Vagina (tissue), 2 donors: ENCODE data around the gene CDH3. TPM values are rescaled to one million over a fixed set of nuclear protein-coding genes. Genes with fewer than 3 reads are reported as not detected.

Experiments
- DNase-seq, 2 donors: peaks; one replicate each; pipeline ENCODE4 v3.0.0-alpha.2; 2017; ENCODE audit errors: extremely low spot score in 2 of 2
- H3K27ac ChIP-seq: fragments of 200-600 bp; sonication (generic); one replicate; pipeline ENCODE4 v1.5.1; 2019
- H3K27me3 ChIP-seq: fragments of 200-600 bp; sonication (generic); one replicate; pipeline ENCODE4 v1.5.1; 2019
- H3K36me3 ChIP-seq, 2 donors: fragments of 200-600 bp; sonication (generic); one replicate each; pipeline ENCODE4 v1.5.1; 2017 to 2019
- H3K4me1 ChIP-seq: fragments of 200-600 bp; sonication (generic); one replicate; pipeline ENCODE4 v1.5.1; 2019
- H3K4me3 ChIP-seq, 2 donors: fragments of 200-600 bp; sonication (generic); 1 replicate in 1 of 2; 2 replicates in 1 of 2; pipeline ENCODE4 v1.5.1; 2016 to 2019
- H3K9me3 ChIP-seq: fragments of 200-600 bp; sonication (generic); one replicate; pipeline ENCODE4 v1.5.1; 2019
- CTCF ChIP-seq, 3 experiments: fragments of 450-650 bp in 2 of 3; fragments of 200-600 bp in 1 of 3; sonication (generic) in 1 of 3; IDR thresholded peaks; one replicate each; pipeline ENCODE4 v1.5.1; 2017 to 2019; ENCODE audit warnings: antibody characterized with exemption in 3 of 3, mild to moderate bottlenecking in 2 of 3, moderate library complexity in 2 of 3
- POLR2A ChIP-seq, 2 donors: fragments of 450-650 bp; IDR thresholded peaks; one replicate each; pipeline ENCODE4 v1.6.1; 2017; ENCODE audit warnings: antibody characterized with exemption in 2 of 2, mild to moderate bottlenecking in 2 of 2, moderate library complexity in 2 of 2
- POLR2AphosphoS5 ChIP-seq, 2 donors: sonication (generic); formaldehyde crosslinking; IDR thresholded peaks; one replicate each; pipeline ENCODE4 v1.9.0; 2017; ENCODE audit warnings: antibody characterized with exemption in 2 of 2, mild to moderate bottlenecking in 2 of 2, low read depth in 1 of 2; ENCODE audit not compliant: insufficient read depth in 1 of 2
- intact Hi-C: fragments of 100-400 bp; cut with DNase I; formaldehyde crosslinking; loops from one replicate; pipeline ENCODE4 v1.15.1; 2023
- total RNA-seq: library from RNA; depleted of rRNA; stranded (reverse); fragments of >200 nt; gene quantifications from one replicate; pipeline ENCODE4 v1.2.3, GENCODE V29; 2016

The CDH3 gene
- total RNA-seq, 1 donor from 2014 or later, result 35.4 TPM

GRCh38 chr16:68608330-68608729, 36.8 kb upstream of the CDH3 start:
- Histone ChIP-seq H3K27me3 (no peaks in the 10 kb centered on the region), H3K4me1 (no peaks in the 10 kb centered on the region), H3K27ac (no peak overlapping the region), H3K36me3 (no peaks in the 10 kb centered on the region), H3K4me3 (no peak overlapping the region), H3K9me3 (no peaks in the 10 kb centered on the region)
- intact Hi-C loops, result no loop called here
- DNase-seq, result no peak
- TF ChIP-seq POLR2AphosphoS5 (IDR thresholded peaks at IDR 0.05; ENCODE audit: insufficient read depth in 1 of 2, low read depth in 1 of 2) (no peak), POLR2A (IDR thresholded peaks at IDR 0.05) (no peak), CTCF (IDR thresholded peaks at IDR 0.05) (no peak)

- H3K27me3 ChIP-seq, result no peaks in the 10 kb centered on the region
- intact Hi-C loops, result no loop called here
- H3K27ac ChIP-seq, result no peak overlapping the region
- H3K9me3 ChIP-seq, result no peaks in the 10 kb centered on the region
- H3K4me3 ChIP-seq, result no peak overlapping the region
- no peaks in the 10 kb centered on the region for H3K36me3 ChIP-seq
- DNase-seq, result no peak
- H3K4me1 ChIP-seq, result no peaks in the 10 kb centered on the region
- TF ChIP-seq CTCF (IDR thresholded peaks at IDR 0.05), result no peak
- no peak for TF ChIP-seq POLR2A (IDR thresholded peaks at IDR 0.05)
- TF ChIP-seq POLR2AphosphoS5 (IDR thresholded peaks at IDR 0.05; ENCODE audit: insufficient read depth in 1 of 2, low read depth in 1 of 2), result no peak
These were observed 32.1 kb upstream of the CDH3 start for GRCh38 chr16:68612996-68613395.

GRCh38 chr16:68617734-68618133, 27.4 kb upstream of the CDH3 start:
- Histone ChIP-seq H3K27me3 (no peaks in the 10 kb centered on the region), H3K36me3 (no peaks in the 10 kb centered on the region), H3K9me3 (no peaks in the 10 kb centered on the region), H3K4me1 (no peaks in the 10 kb centered on the region), H3K27ac (no peak overlapping the region), H3K4me3 (no peak overlapping the region)
- TF ChIP-seq POLR2AphosphoS5 (IDR thresholded peaks at IDR 0.05; ENCODE audit: insufficient read depth in 1 of 2, low read depth in 1 of 2) (no peak), POLR2A (IDR thresholded peaks at IDR 0.05) (no peak), CTCF (IDR thresholded peaks at IDR 0.05) (no peak)
- intact Hi-C loops, result no loop called here
- no peak for DNase-seq

GRCh38 chr16:68626557-68626956, 18.6 kb upstream of the CDH3 start:
- Histone ChIP-seq H3K4me3 (no peak overlapping the region), H3K27me3 (no peaks in the 10 kb centered on the region), H3K36me3 (no peaks in the 10 kb centered on the region), H3K4me1 (no peaks in the 10 kb centered on the region), H3K9me3 (no peaks in the 10 kb centered on the region), H3K27ac (no peak overlapping the region)
- no peak for DNase-seq
- no peak for TF ChIP-seq POLR2AphosphoS5 (IDR thresholded peaks at IDR 0.05; ENCODE audit: insufficient read depth in 1 of 2, low read depth in 1 of 2)
- TF ChIP-seq CTCF (IDR thresholded peaks at IDR 0.05), result no peak
- intact Hi-C loops, result no loop called here

GRCh38 chr16:68627951-68628425, 17.1 kb upstream of the CDH3 start:
- H3K9me3 ChIP-seq, result no peaks in the 10 kb centered on the region
- no peaks in the 10 kb centered on the region for H3K27me3 ChIP-seq
- TF ChIP-seq POLR2A (IDR thresholded peaks at IDR 0.05) (no peak), CTCF (IDR thresholded peaks at IDR 0.05) (no peak), POLR2AphosphoS5 (IDR thresholded peaks at IDR 0.05; ENCODE audit: insufficient read depth in 1 of 2, low read depth in 1 of 2) (no peak)
- no peak overlapping the region for H3K4me3 ChIP-seq
- DNase-seq, result no peak
- H3K4me1 ChIP-seq, result no peaks in the 10 kb centered on the region
- no peak overlapping the region for H3K27ac ChIP-seq
- intact Hi-C loops, result no loop called here
- H3K36me3 ChIP-seq, result no peaks in the 10 kb centered on the region
